ENCODE results near the gene USH1C. TPM values are rescaled to one million over a fixed set of nuclear protein-coding genes. Genes with fewer than 3 reads are reported as not detected.

Gene USH1C
- total and polyA plus RNA-seq, 9 of the 15 experiments (the other 6 are each of a cell fraction or from before 2014, with no cell fraction given), result 0.04 TPM; not detected in 8

DNA sequence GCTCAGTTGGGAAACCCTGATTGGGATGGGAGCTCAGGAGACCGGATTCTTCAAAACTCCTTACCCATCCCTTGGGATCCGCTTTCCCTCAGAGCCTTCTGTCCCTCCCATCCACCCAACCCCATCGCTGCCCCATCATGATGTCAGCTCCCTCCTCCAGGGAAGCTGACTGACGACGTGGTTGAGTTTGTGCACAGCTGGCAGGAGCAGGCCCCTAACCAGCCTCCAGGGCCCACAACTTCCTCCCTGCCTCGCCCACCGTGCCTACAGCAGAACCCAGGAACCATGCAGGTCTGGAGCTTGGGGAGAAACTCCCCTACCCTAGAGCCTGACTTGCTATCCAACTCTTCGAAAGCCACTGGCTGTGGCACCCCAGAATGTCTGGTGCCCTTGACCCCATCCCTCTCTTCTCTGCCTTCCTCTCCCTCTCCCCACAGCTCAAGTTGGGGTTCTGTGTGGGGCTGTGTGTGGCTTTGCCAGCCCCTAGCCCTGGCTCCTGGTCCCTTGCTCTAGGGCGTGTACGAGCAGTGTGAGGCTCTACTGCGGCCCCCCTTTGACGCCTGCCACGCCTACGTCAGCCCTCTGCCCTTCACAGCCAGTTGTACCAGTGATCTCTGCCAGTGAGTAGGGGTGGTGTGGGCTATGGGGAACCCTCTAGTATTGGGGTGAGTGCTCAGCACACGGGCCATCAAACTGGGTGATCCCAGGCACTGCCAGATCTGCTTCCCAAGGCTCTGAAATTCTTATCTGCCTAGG, 14.0 kb upstream of the USH1C start:
- WGBS (ENCODE audit: insufficient coverage, low coverage, missing lambda C conversion rate), result 0% methylated on average over 15 of the region's 15 CpGs
- ATAC-seq, result no peak
- H3K36me3 ChIP-seq (ENCODE audit: control insufficient read depth, insufficient read depth, low read length), result no peaks in the 10 kb centered on the region
- H3K79me2 ChIP-seq (ENCODE audit: control insufficient read depth, insufficient read depth, low read length), result no peaks in the 10 kb centered on the region
- H3K9me3 ChIP-seq (replicated peaks; ENCODE audit: control insufficient read depth, insufficient read depth, low read depth, low read length), result no peaks in the 10 kb centered on the region
- no TSS peak for BruUV-seq (replicated peaks)
- no peak overlapping the region for H3K9ac ChIP-seq (ENCODE audit: insufficient read depth in 1 of 2, low read depth in 2 of 2, low read length in 2 of 2)
- no peak overlapping the region for H2AFZ ChIP-seq (ENCODE audit: low read depth, low read length)
- intact Hi-C loops (cut with micrococcal nuclease) (no loop called here), in situ Hi-C loops (cut with MboI) (no loop called here)
- peaks cover 11% of the 10 kb centered on the region; the same call in 1 of the 2 replicates for H4K20me1 ChIP-seq (replicated peaks; ENCODE audit: control insufficient read depth, insufficient read depth, low read length)
- H3K4me2 ChIP-seq (ENCODE audit: insufficient read depth, low read length), result no peak overlapping the region
- no peak for FAIRE-seq
- no peak overlapping the region for H3K27ac ChIP-seq (ENCODE audit: extremely low read depth, low read depth, low read length)
- H3K27me3 ChIP-seq (ENCODE audit: control insufficient read depth in 2 of 2, insufficient read depth in 2 of 2, low read length in 2 of 2), result peaks cover 2 to 28% of the 10 kb centered on the region in 2 experiments; a peak in 2 of 5 replicates
- ChIA-PET POLR2A (interaction anchor here (1.1 kb wide), 1 partner anchor 19 kb away, joined by 3 read pairs; no protein-coding TSS in a partner anchor), CTCF (ENCODE audit: low intra/inter-chr PET ratio) (no interaction called here)
- H3K4me1 ChIP-seq (replicated peaks in 1 of 2; ENCODE audit: control insufficient read depth in 2 of 2, insufficient read depth in 2 of 2, low read length in 2 of 2), result no peaks in the 10 kb centered on the region; a peak in 1 of 5 replicates
- no peak for DNase-seq (ENCODE audit: extremely low read depth in 1 of 4, low spot score in 3 of 4)
- no peak overlapping the region for H3K4me3 ChIP-seq
- H3K9me1 ChIP-seq (ENCODE audit: control insufficient read depth, insufficient read depth, low read length), result no peaks in the 10 kb centered on the region
- TF ChIP-seq ZNF311 (CRISPR knock-in tag; IDR thresholded peaks at IDR 0.05) (no peak), ZFP30 (CRISPR knock-in tag; IDR thresholded peaks at IDR 0.05; ENCODE audit: borderline replicate concordance) (no peak), SLC30A9 (CRISPR knock-in tag; IDR thresholded peaks at IDR 0.05) (no peak), POU5F1 (IDR thresholded peaks at IDR 0.05; ENCODE audit: borderline replicate concordance, low read depth, low read length, partially characterized antibody) (no peak), ZBTB34 (CRISPR knock-in tag; IDR thresholded peaks at IDR 0.05) (no peak), TCFL5 (CRISPR knock-in tag; conservative IDR thresholded peaks at IDR 0.05) (no peak), ARID2 (IDR thresholded peaks at IDR 0.05) (no peak), TSC22D4 (tag; IDR thresholded peaks at IDR 0.05) (no peak), RBM17 (IDR thresholded peaks at IDR 0.05; ENCODE audit: borderline replicate concordance, low read depth, low read length) (no peak), ZNF696 (CRISPR knock-in tag; conservative IDR thresholded peaks at IDR 0.05) (no peak)
- TF ChIP-seq, protein P1, sequence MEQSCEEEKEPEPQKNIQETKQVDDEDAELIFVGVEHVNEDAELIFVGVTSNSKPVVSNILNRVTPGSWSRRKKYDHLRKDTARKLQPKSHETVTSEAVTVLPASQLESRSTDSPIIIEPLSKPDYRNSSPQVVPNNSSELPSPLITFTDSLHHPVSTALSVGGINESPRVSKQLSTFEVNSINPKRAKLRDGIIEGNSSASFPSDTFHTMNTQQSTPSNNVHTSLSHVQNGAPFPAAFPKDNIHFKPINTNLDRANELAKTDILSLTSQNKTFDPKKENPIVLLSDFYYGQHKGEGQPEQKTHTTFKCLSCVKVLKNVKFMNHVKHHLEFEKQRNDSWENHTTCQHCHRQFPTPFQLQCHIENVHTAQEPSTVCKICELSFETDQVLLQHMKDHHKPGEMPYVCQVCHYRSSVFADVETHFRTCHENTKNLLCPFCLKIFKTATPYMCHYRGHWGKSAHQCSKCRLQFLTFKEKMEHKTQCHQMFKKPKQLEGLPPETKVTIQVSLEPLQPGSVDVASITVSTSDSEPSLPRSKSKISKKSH (CRISPR knock-in tag; IDR thresholded peaks at IDR 0.05), result no peak
